ENCODE data around the gene HPCAL1.
A peak's percentile ranks its signal among the peaks of the same experiment; 100 is the strongest.

HPCAL1 gene

GRCh38 chr2:10400978-10401951 is 98.6 kb downstream of the HPCAL1 start:
- DNase-seq (ENCODE audit: low read depth in 2 of 3, low spot score in 1 of 3): no peak

DNA sequence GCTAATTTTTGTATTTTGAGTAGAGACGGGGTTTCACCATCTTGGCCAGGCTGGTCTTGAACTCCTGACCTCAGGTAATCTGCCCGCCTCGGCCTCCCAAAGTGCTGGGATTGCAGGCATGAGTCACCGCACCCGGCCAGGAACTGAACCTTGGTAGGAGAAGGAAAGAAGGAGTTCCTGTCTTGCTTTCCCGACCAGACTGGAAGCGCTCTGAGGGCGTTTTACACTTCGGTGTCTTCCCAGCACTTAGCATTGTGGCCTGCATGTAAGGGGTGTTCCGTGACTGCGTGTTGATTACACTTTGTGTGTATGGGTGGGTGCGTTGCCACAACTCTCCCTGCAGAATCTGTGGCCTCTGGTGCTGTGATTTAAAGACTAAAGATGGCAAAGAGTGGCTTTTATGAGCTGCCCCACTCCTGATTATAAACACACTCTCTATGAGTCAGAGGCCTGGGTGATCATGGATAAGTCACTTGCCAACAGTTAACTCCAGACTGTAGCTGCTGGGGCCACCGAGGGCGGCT is 99.4 kb downstream of the HPCAL1 start:
- no peak for DNase-seq (ENCODE audit: low read depth in 2 of 3, low spot score in 1 of 3)

GRCh38 chr2:10402653-10403215 is 100.0 kb downstream of the HPCAL1 start:
- DNase-seq (ENCODE audit: low read depth in 2 of 3, low spot score in 1 of 3): no peak

- no peak for DNase-seq (ENCODE audit: low read depth in 2 of 3, low spot score in 1 of 3)
Observed at GRCh38 chr2:10404324-10405143, 101.8 kb downstream of the HPCAL1 start.

DNA sequence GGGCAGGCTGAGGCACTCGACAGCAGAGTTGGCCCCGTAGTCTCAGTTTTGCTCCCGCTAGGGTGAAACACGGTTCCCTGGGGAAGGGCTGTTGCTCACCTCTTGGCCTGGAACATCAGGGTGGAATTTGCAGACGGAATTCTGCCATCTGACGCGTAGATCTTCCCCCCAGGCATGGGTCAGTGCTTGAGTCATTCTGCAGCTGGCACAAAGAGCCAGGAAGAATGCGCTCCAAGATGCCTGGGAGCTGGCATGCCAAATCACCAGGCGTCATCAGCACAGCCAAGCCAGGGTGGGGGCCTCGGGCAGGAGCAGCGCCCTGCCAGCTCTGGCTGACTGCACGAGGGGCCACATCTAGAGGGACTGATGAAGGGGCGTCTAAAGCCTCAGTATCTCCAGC is 102.7 kb downstream of the HPCAL1 start:
- DNase-seq (ENCODE audit: low read depth in 2 of 3, low spot score in 1 of 3): no peak

DNA sequence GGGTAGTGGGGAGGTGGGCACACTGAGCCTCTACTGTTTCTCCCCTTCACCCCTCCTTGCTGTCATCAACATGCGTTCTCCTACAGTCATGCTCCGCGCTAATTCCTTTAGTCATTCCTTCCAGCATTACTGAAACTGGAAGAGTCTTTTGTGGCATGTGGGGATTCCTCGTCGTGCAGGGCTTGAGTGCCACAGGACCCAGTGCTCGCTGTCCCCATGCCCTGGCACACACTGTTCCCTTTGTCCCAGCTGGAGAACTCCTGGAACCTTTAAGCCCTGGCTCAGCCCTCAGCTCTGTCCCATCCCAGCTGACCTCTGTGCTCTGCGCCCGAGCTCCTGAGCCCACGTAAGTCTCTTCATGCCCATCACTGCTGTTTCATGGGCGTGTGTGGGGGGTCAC is 103.3 kb downstream of the HPCAL1 start:
- DNase-seq (ENCODE audit: low read depth in 2 of 3, low spot score in 1 of 3): no peak

GRCh38 chr2:10406491-10407188 is 103.9 kb downstream of the HPCAL1 start:
- DNase-seq (ENCODE audit: low read depth in 2 of 3, low spot score in 1 of 3): no peak

- DNase-seq (ENCODE audit: low read depth in 2 of 3, low spot score in 1 of 3): no peak
Observed at GRCh38 chr2:10407432-10407831, 104.7 kb downstream of the HPCAL1 start.

DNA sequence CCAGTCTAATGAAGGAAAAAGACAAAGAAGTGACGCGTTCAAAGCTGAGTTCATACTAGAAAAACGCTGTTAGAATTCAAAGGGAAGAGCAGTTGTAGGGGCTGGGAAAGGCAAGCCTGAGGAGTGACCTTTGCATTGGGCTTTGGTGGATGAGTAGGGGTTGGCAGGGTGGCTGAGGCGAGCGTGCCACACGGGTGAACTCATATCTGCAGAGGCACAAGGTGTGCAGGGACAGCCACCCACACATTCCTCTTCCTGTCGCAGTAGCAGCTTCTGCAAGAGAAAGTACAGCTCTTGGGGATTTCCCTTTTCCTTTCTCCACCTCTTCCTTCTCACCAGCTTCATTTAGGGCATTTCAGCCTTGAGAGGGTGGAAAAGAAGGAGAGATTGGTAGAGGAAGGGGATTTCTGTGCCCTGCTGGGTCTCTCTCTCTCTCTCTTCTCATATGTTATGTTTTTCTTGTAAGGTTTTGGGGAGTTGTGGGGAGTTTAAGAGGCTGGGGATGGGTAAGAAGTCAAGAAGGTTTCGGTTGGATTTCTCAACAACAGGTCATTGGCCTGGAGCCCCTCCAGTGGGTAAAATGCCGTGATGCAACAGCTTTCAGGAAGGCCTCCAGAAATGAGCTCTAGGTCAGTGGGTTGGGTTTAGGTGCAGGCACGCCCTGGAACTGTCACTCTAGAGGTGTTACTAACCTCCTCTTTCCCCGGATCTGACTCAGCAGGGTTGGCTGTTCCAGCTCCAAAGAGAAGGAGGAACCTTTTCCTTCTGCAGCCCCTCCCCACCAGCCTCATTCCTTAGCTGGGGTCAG is 105.3 kb downstream of the HPCAL1 start:
- peak; percentile 62 to 65 (median 62) for DNase-seq (ENCODE audit: low read depth in 2 of 3, low spot score in 1 of 3)

DNA sequence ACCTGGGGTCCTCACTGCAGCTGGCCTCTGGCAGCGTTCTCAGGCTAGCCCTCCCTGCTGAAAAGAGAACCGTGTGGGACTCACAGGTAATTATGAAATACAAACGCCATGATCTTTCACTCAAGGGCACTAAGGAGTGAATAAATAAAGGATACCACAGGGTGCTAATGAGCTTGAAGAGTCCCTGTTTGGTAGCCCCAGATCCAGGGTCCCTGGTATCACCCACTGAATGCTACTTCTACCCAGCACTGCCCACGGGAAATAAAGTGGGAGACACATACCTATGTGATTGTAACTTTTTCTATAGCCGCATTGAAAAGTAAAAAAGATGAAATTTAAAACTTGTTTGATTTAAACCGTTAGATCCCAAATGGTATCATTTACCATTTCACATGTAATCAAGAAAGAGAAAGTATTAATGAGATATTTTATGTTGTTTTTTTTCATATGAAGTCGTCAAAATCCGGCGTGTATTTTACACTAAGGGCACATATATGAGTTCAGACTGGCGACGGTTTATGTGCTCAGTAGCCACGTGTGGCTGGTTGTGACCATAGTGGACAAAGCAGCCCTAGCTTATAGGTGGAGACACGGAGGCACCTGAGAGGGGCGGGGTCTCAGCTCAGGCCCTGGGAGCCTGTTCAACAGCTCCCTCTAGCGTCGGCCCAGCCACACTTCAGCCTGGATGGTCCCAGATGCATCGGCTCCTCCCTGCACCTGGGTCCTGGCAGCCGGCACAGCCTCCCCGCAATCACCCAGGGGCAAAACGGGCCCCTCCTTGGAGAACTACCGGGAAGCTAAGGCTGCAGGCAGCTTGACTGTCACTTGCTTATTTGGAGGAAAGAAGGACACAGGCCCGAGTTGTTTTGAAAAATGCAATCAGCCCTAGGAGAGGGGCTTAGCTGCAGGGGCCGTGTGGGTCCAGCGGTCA is 106.2 kb downstream of the HPCAL1 start:
- peak; percentile 75 to 87 (median 77) for DNase-seq (ENCODE audit: low read depth in 2 of 3, low spot score in 1 of 3)

GRCh38 chr2:10410001-10410822 is 107.5 kb downstream of the HPCAL1 start:
- DNase-seq (ENCODE audit: low read depth in 2 of 3, low spot score in 1 of 3): no peak

- no peak for DNase-seq (ENCODE audit: low read depth in 2 of 3, low spot score in 1 of 3)
Observed at GRCh38 chr2:10410823-10411437, 108.2 kb downstream of the HPCAL1 start.

- DNase-seq (ENCODE audit: low read depth in 2 of 3, low spot score in 1 of 3): no peak
Observed at GRCh38 chr2:10411557-10411956, 108.9 kb downstream of the HPCAL1 start.

DNA sequence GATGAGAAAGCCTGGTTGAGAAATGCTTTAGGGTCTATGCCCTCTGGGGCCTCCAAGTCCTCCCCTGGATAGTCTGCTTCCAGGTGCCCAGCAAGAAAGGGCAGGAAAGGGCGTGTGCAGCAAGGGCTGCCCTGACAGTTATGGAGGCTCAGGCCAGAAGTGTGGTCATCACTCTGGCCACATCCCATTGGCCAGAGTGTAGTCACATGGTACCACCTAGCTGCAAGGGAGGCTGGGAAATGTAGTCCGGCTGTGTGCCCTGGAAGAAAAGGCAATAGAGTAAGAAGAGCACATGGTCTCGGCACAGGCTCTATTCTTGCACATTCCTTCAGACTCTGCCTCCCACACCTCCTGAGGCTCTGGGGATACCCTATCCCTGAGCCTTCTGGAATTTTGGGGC is 109.7 kb downstream of the HPCAL1 start:
- DNase-seq (ENCODE audit: low read depth in 2 of 3, low spot score in 1 of 3): peak in 1 of 3 donors; percentile 28

DNA sequence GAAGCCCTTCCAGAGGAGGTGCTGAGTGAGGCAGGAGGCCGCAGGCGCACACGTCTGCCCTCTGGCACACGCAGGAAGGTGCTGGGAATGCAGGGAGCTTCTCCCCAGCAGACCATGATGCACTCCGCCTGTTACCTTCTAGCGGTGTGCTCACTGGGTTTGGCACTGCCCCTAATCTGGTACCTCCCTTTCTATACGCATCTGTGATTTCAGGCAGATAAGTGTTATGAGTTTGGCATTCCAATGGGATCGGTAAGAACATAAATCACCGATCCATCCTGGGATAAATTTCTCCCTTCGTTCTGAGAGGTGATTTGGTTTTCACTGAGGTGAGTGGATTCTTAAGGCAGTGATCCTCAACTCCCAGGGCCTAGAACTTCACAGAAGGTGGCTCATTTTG is 110.8 kb downstream of the HPCAL1 start:
- no peak for DNase-seq (ENCODE audit: low read depth in 2 of 3, low spot score in 1 of 3)

DNA sequence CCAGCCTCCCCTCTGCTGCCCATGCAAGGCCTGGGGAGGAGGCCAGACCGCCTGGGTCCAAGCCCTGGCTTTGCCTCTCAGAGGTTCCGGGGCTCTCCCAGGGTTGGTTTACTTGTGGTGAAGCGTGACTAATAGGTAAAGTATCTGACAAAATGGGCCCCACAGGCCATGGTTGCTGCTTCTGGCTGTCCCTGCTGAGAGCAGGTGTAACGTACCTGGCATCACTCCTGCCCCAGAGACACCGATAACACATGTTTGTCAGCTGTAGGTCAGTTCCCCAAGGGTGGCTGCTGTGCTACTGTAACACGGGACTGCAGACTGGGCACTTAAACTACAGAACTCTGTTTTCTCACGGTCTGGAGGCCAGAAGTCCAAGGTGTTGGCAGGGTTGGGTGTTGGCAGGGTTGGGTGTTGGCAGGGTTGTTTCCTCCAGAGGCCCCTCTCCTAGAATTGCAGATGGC is 111.3 kb downstream of the HPCAL1 start:
- DNase-seq (ENCODE audit: low read depth in 2 of 3, low spot score in 1 of 3): no peak

- DNase-seq (ENCODE audit: low read depth in 2 of 3, low spot score in 1 of 3): no peak
Observed at GRCh38 chr2:10414591-10414990, 111.9 kb downstream of the HPCAL1 start.
